Measurements from ENCODE around the gene NEBL. TPM values are rescaled to one million over a fixed set of nuclear protein-coding genes. Genes with fewer than 3 reads are reported as not detected.

NEBL gene
- total and polyA plus RNA-seq, 5 donors from 2014 or later: 1.2 to 2.6 (median 1.8) TPM

DNA sequence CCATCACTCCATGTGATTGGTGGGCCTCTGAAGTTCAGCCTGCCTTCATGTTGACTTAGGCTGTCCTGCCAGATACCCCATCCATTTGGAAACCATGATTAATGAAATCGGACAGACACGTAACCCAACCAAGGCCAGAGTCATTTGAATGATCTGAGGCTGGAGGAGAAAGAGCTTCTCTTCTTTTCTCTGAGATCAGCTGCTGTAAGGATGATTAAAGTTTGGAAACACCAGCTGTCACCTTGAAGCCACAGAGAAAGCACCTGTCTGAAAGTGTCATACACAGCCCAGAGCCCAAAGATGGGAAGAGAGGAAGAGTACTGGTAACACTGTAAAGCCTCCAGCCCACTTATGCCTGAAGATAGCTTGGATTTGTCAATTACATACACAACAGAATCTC, 22.9 kb downstream of the NEBL start:
- Histone ChIP-seq H3K4me3 (ENCODE audit: low read depth, low read length) (no peak overlapping the region), H3K27ac (ENCODE audit: insufficient read depth, low read length, poor library complexity, severe bottlenecking) (no peak overlapping the region), H3K36me3 (ENCODE audit: control insufficient read depth, insufficient read depth, low read length) (no peaks in the 10 kb centered on the region), H3K9me3 (ENCODE audit: control insufficient read depth in 2 of 2, low read length in 2 of 2) (no peaks in the 10 kb centered on the region), H3K4me1 (ENCODE audit: control insufficient read depth, insufficient read depth, low read length, poor library complexity, severe bottlenecking) (no peaks in the 10 kb centered on the region), H3K27me3 (ENCODE audit: control insufficient read depth, insufficient read depth, low read length) (no peaks in the 10 kb centered on the region)
- Mint-ChIP-seq H3K9me3 (peaks cover 0 to 4% (median 1%) of the 10 kb centered on the region in 7 donors), H3K27me3 (no peaks in the 10 kb centered on the region), H3K36me3 (no peaks in the 10 kb centered on the region), H3K27ac (no peak overlapping the region), H3K4me3 (no peak overlapping the region), H3K4me1 (no peaks in the 10 kb centered on the region)
- no peak for DNase-seq
- ATAC-seq (ENCODE audit: low read depth in 2 of 2): no peak

DNA sequence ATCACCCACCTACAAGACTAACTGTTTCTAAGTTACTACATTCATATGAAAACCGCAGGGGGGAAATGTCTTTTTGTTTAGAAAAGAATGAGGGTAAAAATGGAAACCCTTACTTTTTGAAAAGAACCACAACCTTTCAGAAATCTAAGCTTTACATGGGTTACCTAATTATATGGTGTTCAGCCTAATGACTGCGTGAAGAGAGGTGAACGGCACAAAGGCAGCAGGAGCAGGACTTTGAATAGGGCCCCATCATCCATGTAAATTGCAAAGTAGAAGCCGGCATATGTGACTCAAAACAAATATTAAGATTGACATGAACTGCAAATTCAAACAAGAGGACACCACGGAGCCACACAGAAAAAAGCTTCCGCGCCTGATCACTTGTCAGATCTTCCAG, 25.1 kb downstream of the NEBL start:
- ATAC-seq (ENCODE audit: low read depth in 2 of 2) (no peak), DNase-seq (no peak)
- Mint-ChIP-seq H3K9me3 (peaks cover 0 to 4% (median 2%) of the 10 kb centered on the region in 7 donors), H3K27ac (no peak overlapping the region), H3K4me3 (no peak overlapping the region), H3K27me3 (no peaks in the 10 kb centered on the region), H3K4me1 (no peaks in the 10 kb centered on the region), H3K36me3 (no peaks in the 10 kb centered on the region)
- Histone ChIP-seq H3K27me3 (ENCODE audit: control insufficient read depth, insufficient read depth, low read length) (no peaks in the 10 kb centered on the region), H3K27ac (ENCODE audit: insufficient read depth, low read length, poor library complexity, severe bottlenecking) (no peak overlapping the region), H3K9me3 (ENCODE audit: control insufficient read depth in 2 of 2, low read length in 2 of 2) (no peaks in the 10 kb centered on the region), H3K4me1 (ENCODE audit: control insufficient read depth, insufficient read depth, low read length, poor library complexity, severe bottlenecking) (no peaks in the 10 kb centered on the region), H3K36me3 (ENCODE audit: control insufficient read depth, insufficient read depth, low read length) (no peaks in the 10 kb centered on the region), H3K4me3 (ENCODE audit: low read depth, low read length) (no peak overlapping the region)

DNA sequence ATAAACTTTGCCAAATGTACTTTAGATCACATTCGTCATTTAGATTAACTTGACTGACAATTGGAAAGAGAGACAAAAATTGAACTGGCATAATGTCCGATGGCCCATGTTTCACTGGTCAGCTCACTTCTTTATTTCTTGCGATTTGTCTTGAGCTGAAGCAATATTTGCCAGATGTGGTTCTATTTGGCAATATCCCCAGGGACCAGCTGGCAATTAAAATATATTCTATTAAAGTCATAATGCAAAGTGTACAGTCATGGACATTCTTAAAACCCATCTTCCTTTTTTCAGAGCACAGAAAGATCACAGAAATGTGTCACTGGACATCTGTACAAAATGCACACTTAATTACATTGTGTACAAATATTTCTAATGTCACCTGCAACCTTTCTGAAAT, 26.3 kb downstream of the NEBL start:
- H3K36me3 Mint-ChIP-seq: no peaks in the 10 kb centered on the region
- Histone ChIP-seq H3K27me3 (ENCODE audit: control insufficient read depth, insufficient read depth, low read length) (no peaks in the 10 kb centered on the region), H3K4me1 (ENCODE audit: control insufficient read depth, insufficient read depth, low read length, poor library complexity, severe bottlenecking) (no peaks in the 10 kb centered on the region), H3K9me3 (ENCODE audit: control insufficient read depth in 2 of 2, low read length in 2 of 2) (no peaks in the 10 kb centered on the region), H3K27ac (ENCODE audit: insufficient read depth, low read length, poor library complexity, severe bottlenecking) (no peak overlapping the region), H3K4me3 (ENCODE audit: low read depth, low read length) (no peak overlapping the region), H3K36me3 (ENCODE audit: control insufficient read depth, insufficient read depth, low read length) (no peaks in the 10 kb centered on the region)
- H3K9me3 Mint-ChIP-seq: peaks cover 0 to 4% (median 2%) of the 10 kb centered on the region in 7 donors
- no peaks in the 10 kb centered on the region for H3K4me1 Mint-ChIP-seq
- DNase-seq: no peak
- H3K4me3 Mint-ChIP-seq: no peak overlapping the region
- ATAC-seq (ENCODE audit: low read depth in 2 of 2): no peak
- H3K27me3 Mint-ChIP-seq: no peaks in the 10 kb centered on the region
- H3K27ac Mint-ChIP-seq: no peak overlapping the region

DNA sequence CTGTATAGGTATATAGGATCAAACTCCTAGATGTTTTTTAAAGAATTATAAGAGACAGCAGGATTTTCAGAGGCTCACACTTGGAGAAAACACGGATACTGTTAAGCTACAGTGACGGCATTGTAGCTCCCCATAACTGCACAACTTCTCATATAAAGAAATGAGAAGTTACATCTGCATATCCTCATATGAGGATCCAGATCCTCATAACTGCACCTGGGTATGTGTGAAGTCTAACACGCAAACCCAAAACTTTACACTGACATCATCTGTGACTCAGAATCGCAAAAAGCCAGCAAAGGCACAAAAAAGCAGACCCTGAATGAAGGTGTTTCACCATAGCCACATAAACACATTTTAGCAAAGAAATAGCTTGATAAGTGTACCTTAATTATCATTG, 34.1 kb downstream of the NEBL start:
- H3K4me1 Mint-ChIP-seq: no peaks in the 10 kb centered on the region
- Histone ChIP-seq H3K4me1 (ENCODE audit: control insufficient read depth, insufficient read depth, low read length, poor library complexity, severe bottlenecking) (no peaks in the 10 kb centered on the region), H3K27ac (ENCODE audit: insufficient read depth, low read length, poor library complexity, severe bottlenecking) (no peak overlapping the region), H3K9me3 (ENCODE audit: control insufficient read depth in 2 of 2, low read length in 2 of 2) (no peaks in the 10 kb centered on the region), H3K27me3 (ENCODE audit: control insufficient read depth, insufficient read depth, low read length) (no peaks in the 10 kb centered on the region), H3K36me3 (ENCODE audit: control insufficient read depth, insufficient read depth, low read length) (no peaks in the 10 kb centered on the region), H3K4me3 (ENCODE audit: low read depth, low read length) (no peak overlapping the region)
- H3K9me3 Mint-ChIP-seq: peaks cover 0 to 1% (median 0%) of the 10 kb centered on the region in 7 donors
- no peaks in the 10 kb centered on the region for H3K27me3 Mint-ChIP-seq
- no peaks in the 10 kb centered on the region for H3K36me3 Mint-ChIP-seq
- DNase-seq (no peak), ATAC-seq (ENCODE audit: low read depth in 2 of 2) (no peak)
- H3K27ac Mint-ChIP-seq: no peak overlapping the region
- H3K4me3 Mint-ChIP-seq: no peak overlapping the region

DNA sequence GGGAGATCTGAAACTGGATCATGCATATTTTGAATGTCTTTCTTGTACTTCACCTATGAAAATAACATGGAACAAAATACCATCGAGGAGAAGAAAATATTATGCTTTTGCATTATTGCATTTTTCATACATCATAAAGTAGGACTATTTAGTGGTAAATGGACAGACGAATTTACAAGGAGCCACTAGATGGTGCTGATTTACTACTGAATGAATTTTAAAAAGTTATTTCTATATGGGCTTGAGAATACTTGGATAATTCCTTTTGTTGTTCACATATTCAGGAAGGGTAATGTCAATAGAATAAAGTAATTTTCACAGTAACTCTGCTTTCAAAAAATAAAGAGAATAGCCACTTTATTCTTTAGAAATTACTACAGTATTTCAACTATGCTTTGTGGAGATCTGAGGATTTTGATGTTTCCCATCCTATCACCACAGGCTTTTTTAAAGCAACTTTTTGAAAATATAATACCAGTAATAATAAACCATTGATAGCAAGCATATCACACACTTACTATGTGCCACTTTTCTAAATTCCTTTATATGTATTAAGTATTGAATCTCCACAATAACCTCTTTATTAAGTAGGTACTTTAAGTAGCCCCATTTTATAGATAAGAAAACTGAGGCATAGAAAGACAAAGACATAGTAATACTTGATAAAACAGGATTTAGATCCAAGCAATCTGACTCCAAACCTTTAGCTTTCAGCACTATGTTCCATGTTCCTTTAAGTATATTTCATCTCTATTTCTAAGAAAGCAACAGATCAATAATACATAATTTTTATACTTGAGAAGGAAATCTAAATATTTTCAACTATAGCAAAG, 38.6 kb downstream of the NEBL start:
- no peaks in the 10 kb centered on the region for H3K36me3 ChIP-seq (ENCODE audit: control insufficient read depth, insufficient read depth, low read length)
- H3K9me3 Mint-ChIP-seq: peaks cover 0 to 1% (median 0%) of the 10 kb centered on the region in 7 donors
- H3K36me3 Mint-ChIP-seq: no peaks in the 10 kb centered on the region
- ATAC-seq (ENCODE audit: low read depth in 2 of 2): no peak
- H3K27me3 Mint-ChIP-seq: no peaks in the 10 kb centered on the region
- no peak overlapping the region for H3K27ac Mint-ChIP-seq
- no peak overlapping the region for H3K4me3 ChIP-seq (ENCODE audit: low read depth, low read length)
- no peaks in the 10 kb centered on the region for H3K27me3 ChIP-seq (ENCODE audit: control insufficient read depth, insufficient read depth, low read length)
- no peak overlapping the region for H3K4me3 Mint-ChIP-seq
- no peaks in the 10 kb centered on the region for H3K4me1 Mint-ChIP-seq
- H3K27ac ChIP-seq (ENCODE audit: insufficient read depth, low read length, poor library complexity, severe bottlenecking): no peak overlapping the region
- DNase-seq: peak in 1 of 3 donors; percentile 5
- H3K4me1 ChIP-seq (ENCODE audit: control insufficient read depth, insufficient read depth, low read length, poor library complexity, severe bottlenecking): no peaks in the 10 kb centered on the region
- H3K9me3 ChIP-seq (ENCODE audit: control insufficient read depth in 2 of 2, low read length in 2 of 2): no peaks in the 10 kb centered on the region

DNA sequence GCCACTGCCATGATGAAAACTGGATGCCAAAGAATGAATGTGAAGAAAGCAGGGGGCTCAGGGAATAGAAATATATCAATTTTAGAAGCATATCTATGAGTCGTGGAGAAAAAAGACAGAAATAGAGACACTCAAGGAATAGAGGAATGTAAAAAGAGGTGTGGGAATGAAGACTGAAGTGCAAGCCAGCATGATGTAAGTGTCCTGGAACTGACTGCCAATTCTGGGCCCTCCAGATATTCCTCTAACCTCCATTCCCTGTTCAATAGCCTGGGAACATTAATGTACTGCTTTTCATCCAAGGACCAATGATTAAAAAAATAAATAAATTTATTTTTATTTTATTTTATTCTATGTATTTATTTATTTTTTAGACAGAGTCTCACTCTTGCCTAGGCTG, 40.6 kb downstream of the NEBL start:
- H3K4me1 ChIP-seq (ENCODE audit: control insufficient read depth, insufficient read depth, low read length, poor library complexity, severe bottlenecking): no peaks in the 10 kb centered on the region
- no peaks in the 10 kb centered on the region for H3K36me3 ChIP-seq (ENCODE audit: control insufficient read depth, insufficient read depth, low read length)
- ATAC-seq (ENCODE audit: low read depth in 2 of 2) (no peak), DNase-seq (no peak)
- Mint-ChIP-seq H3K4me1 (no peaks in the 10 kb centered on the region), H3K4me3 (no peak overlapping the region), H3K36me3 (no peaks in the 10 kb centered on the region), H3K27me3 (no peaks in the 10 kb centered on the region), H3K9me3 (peaks cover 0 to 4% (median 1%) of the 10 kb centered on the region in 7 donors), H3K27ac (no peak overlapping the region)
- H3K27me3 ChIP-seq (ENCODE audit: control insufficient read depth, insufficient read depth, low read length): no peaks in the 10 kb centered on the region
- H3K9me3 ChIP-seq (ENCODE audit: control insufficient read depth in 2 of 2, low read length in 2 of 2): no peaks in the 10 kb centered on the region
- no peak overlapping the region for H3K27ac ChIP-seq (ENCODE audit: insufficient read depth, low read length, poor library complexity, severe bottlenecking)
- H3K4me3 ChIP-seq (ENCODE audit: low read depth, low read length): no peak overlapping the region

DNA sequence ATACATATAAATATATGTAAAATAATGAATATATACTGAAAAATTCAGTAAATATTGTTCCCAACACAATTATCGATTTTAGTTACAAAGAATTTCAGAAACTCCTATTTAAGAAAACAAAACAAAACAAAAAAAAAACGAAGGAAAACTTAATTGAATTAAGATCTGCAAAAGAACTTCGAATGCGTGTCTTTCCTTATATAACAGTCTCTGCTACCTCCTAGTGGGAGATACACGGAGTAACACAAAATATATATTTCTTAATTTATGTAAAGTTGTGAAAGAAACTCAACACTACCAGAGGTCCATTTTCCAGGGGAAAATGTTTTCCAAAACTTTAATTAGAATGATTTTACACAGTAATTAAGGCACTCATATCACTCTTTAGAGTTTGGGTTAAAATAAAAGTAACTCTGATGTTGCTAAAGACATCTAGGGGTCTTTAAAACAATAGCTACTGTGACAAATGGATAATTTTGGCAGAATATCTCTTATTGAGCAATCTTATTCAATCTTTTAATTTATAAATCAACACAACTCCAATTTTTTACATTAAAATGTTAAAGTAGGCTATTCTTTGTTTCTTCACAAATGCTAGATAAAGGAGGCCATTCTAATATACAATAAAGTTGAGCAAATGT, 41.6 kb downstream of the NEBL start:
- H3K4me1 Mint-ChIP-seq: no peaks in the 10 kb centered on the region
- H3K36me3 ChIP-seq (ENCODE audit: control insufficient read depth, insufficient read depth, low read length): no peaks in the 10 kb centered on the region

DNA sequence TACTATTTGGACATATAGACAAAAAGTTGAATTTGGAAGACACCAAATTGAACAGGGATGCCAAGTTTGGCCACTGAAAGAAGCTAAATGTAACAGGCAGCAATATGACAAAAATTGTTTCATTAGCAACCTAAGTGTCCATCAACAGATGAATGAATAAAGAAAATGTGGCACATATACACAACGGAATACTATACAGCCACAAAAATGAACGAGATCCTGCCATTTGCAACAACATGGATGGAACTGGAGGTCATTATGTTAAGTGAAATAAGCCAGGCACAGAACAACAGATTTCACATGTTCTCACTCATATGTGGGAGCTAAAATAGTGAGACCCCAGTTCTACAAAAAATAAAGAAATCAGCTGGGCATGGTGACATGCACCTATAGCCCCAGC, 43.8 kb downstream of the NEBL start:
- Histone ChIP-seq H3K9me3 (ENCODE audit: control insufficient read depth in 2 of 2, low read length in 2 of 2) (no peaks in the 10 kb centered on the region), H3K27me3 (ENCODE audit: control insufficient read depth, insufficient read depth, low read length) (no peaks in the 10 kb centered on the region), H3K4me3 (ENCODE audit: low read depth, low read length) (no peak overlapping the region), H3K36me3 (ENCODE audit: control insufficient read depth, insufficient read depth, low read length) (no peaks in the 10 kb centered on the region), H3K27ac (ENCODE audit: insufficient read depth, low read length, poor library complexity, severe bottlenecking) (no peak overlapping the region), H3K4me1 (ENCODE audit: control insufficient read depth, insufficient read depth, low read length, poor library complexity, severe bottlenecking) (no peaks in the 10 kb centered on the region)
- no peak for DNase-seq
- no peaks in the 10 kb centered on the region for H3K4me1 Mint-ChIP-seq
- no peak for ATAC-seq (ENCODE audit: low read depth in 2 of 2)
- no peaks in the 10 kb centered on the region for H3K36me3 Mint-ChIP-seq
- peaks cover 0 to 11% (median 2%) of the 10 kb centered on the region in 7 donors for H3K9me3 Mint-ChIP-seq
- H3K27me3 Mint-ChIP-seq: no peaks in the 10 kb centered on the region
- H3K4me3 Mint-ChIP-seq: no peak overlapping the region
- H3K27ac Mint-ChIP-seq: no peak overlapping the region

More for the DNA sequence above, 41.6 kb downstream of the NEBL start:
- H3K27me3 ChIP-seq (ENCODE audit: control insufficient read depth, insufficient read depth, low read length): no peaks in the 10 kb centered on the region
- Mint-ChIP-seq H3K36me3 (no peaks in the 10 kb centered on the region), H3K27me3 (no peaks in the 10 kb centered on the region), H3K27ac (no peak overlapping the region), H3K9me3 (peaks cover 0 to 4% (median 0%) of the 10 kb centered on the region in 7 donors), H3K4me3 (no peak overlapping the region)
- no peak overlapping the region for H3K4me3 ChIP-seq (ENCODE audit: low read depth, low read length)
- H3K4me1 ChIP-seq (ENCODE audit: control insufficient read depth, insufficient read depth, low read length, poor library complexity, severe bottlenecking): no peaks in the 10 kb centered on the region
- ATAC-seq (ENCODE audit: low read depth in 2 of 2) (no peak), DNase-seq (no peak)
- no peak overlapping the region for H3K27ac ChIP-seq (ENCODE audit: insufficient read depth, low read length, poor library complexity, severe bottlenecking)
- H3K9me3 ChIP-seq (ENCODE audit: control insufficient read depth in 2 of 2, low read length in 2 of 2): no peaks in the 10 kb centered on the region
